Stromal cell of bone marrow (primary cell): Measurements from ENCODE around the gene TTC34.
"Not testable (repeated sequence)": the region's sequence is repeated elsewhere in the genome, so short reads cannot be mapped to it uniquely, and the experiment has no call there.

Source experiments
- DNase-seq: peaks from one replicate; pipeline ENCODE4 v3.0.0-alpha.2; 2012; ENCODE audit warnings: low read depth

Gene TTC34

GRCh38 chr1:2755426-2755825, 46.1 kb downstream of the TTC34 start:
- DNase-seq, result not testable (repeated sequence)

GRCh38 chr1:2754597-2754996, 46.9 kb downstream of the TTC34 start:
- DNase-seq, result not testable (repeated sequence)

- DNase-seq, result not testable (repeated sequence)
Measured at GRCh38 chr1:2752503-2752902, 49.0 kb downstream of the TTC34 start.

- not testable (repeated sequence) for DNase-seq
Measured at GRCh38 chr1:2751866-2752265, 49.6 kb downstream of the TTC34 start.

GRCh38 chr1:2750766-2751730, 50.4 kb downstream of the TTC34 start:
- DNase-seq, result not testable (repeated sequence)

GRCh38 chr1:2750041-2750680, 51.3 kb downstream of the TTC34 start:
- DNase-seq, result not testable (repeated sequence)

- DNase-seq, result not testable (repeated sequence)
Measured at GRCh38 chr1:2748626-2749025, 52.9 kb downstream of the TTC34 start.

- not testable (repeated sequence) for DNase-seq
Measured at GRCh38 chr1:2694796-2695195, 106.7 kb downstream of the TTC34 start.

GRCh38 chr1:2690180-2690579, 111.3 kb downstream of the TTC34 start:
- DNase-seq, result not testable (repeated sequence)

- DNase-seq, result not testable (repeated sequence)
Measured at GRCh38 chr1:2688336-2688665, 113.2 kb downstream of the TTC34 start.

- not testable (repeated sequence) for DNase-seq
Measured at GRCh38 chr1:2687638-2688335, 113.7 kb downstream of the TTC34 start.

- DNase-seq, result not testable (repeated sequence)
Measured at GRCh38 chr1:2687174-2687591, 114.3 kb downstream of the TTC34 start.

- DNase-seq, result not testable (repeated sequence)
Measured at GRCh38 chr1:2686091-2686863, 115.2 kb downstream of the TTC34 start.

- not testable (repeated sequence) for DNase-seq
Measured at GRCh38 chr1:2685671-2686070, 115.8 kb downstream of the TTC34 start.

GRCh38 chr1:2684878-2685277, 116.6 kb downstream of the TTC34 start:
- DNase-seq, result not testable (repeated sequence)

- DNase-seq, result not testable (repeated sequence)
Measured at GRCh38 chr1:2684000-2684399, 117.5 kb downstream of the TTC34 start.

- DNase-seq, result not testable (repeated sequence)
Measured at GRCh38 chr1:2683321-2683741, 118.2 kb downstream of the TTC34 start.

- DNase-seq, result not testable (repeated sequence)
Measured at GRCh38 chr1:2682879-2683278, 118.6 kb downstream of the TTC34 start.

- DNase-seq, result not testable (repeated sequence)
Measured at GRCh38 chr1:2676726-2677125, 124.8 kb downstream of the TTC34 start.

- not testable (repeated sequence) for DNase-seq
Measured at GRCh38 chr1:2671656-2672055, 129.8 kb downstream of the TTC34 start.

GRCh38 chr1:2659806-2660205, 141.7 kb downstream of the TTC34 start:
- DNase-seq, result not testable (repeated sequence)
